KMS-11 (cell line): Measurements from ENCODE around the gene FOXP4.

ENCODE experiments used
- H2AFZ ChIP-seq: fragments of 200-600 bp; sonication (generic); 2 replicates; pipeline ENCODE4 v1.6.1; 2016; ENCODE audit warnings: antibody characterized with exemption, mixed run types, low read depth
- H3K27ac ChIP-seq: fragments of 200-600 bp; sonication (generic); 2 replicates; pipeline ENCODE4 v1.6.1; 2016; ENCODE audit warnings: mild to moderate bottlenecking, mixed run types
- H3K27me3 ChIP-seq: fragments of 200-600 bp; sonication (generic); 2 replicates; pipeline ENCODE4 v1.6.1; 2017; ENCODE audit warnings: mild to moderate bottlenecking, low read depth, mixed run types, moderate library complexity; ENCODE audit not compliant: insufficient read depth
- H3K36me3 ChIP-seq: fragments of 200-600 bp; sonication (generic); 2 replicates; pipeline ENCODE4 v1.6.1; 2017; ENCODE audit warnings: mild to moderate bottlenecking, mixed run types; ENCODE audit not compliant: insufficient read depth
- H3K4me1 ChIP-seq: fragments of 200-600 bp; sonication (generic); 2 replicates; pipeline ENCODE4 v1.6.1; 2016; ENCODE audit warnings: mild to moderate bottlenecking, low read depth, mixed run types; ENCODE audit not compliant: poor library complexity, severe bottlenecking
- H3K4me2 ChIP-seq: fragments of 200-600 bp; sonication (generic); 2 replicates; pipeline ENCODE4 v1.7.0; 2016; ENCODE audit warnings: mild to moderate bottlenecking, mixed run types
- H3K4me3 ChIP-seq: fragments of 200-600 bp; sonication (generic); IDR thresholded peaks from 2 replicates; pipeline ENCODE4 v1.6.1; 2017; ENCODE audit warnings: low read depth, low read length, mixed read lengths; ENCODE audit not compliant: insufficient read depth
- H3K79me2 ChIP-seq: fragments of 200-600 bp; sonication (generic); 2 replicates; pipeline ENCODE4 v1.6.1; 2016; ENCODE audit warnings: low read depth, mixed run types; ENCODE audit not compliant: insufficient read depth
- H3K9ac ChIP-seq: fragments of 200-600 bp; sonication (generic); 2 replicates; pipeline ENCODE4 v1.6.1; 2016; ENCODE audit warnings: mild to moderate bottlenecking, mixed run types
- H4K20me1 ChIP-seq: fragments of 200-600 bp; sonication (generic); 2 replicates; pipeline ENCODE4 v1.6.1; 2016; ENCODE audit warnings: mild to moderate bottlenecking, mixed run types; ENCODE audit not compliant: insufficient read depth
- CTCF ChIP-seq: fragments of 200-600 bp; sonication (generic); conservative IDR thresholded peaks from 2 replicates; pipeline ENCODE4 v1.6.1; 2017; ENCODE audit warnings: low read depth, mild to moderate bottlenecking, antibody characterized with exemption, low read length, moderate library complexity, mixed read lengths

The FOXP4 gene

GRCh38 chr6:41541364-41541763, 4.8 kb upstream of the FOXP4 start:
- Histone ChIP-seq H3K27me3 (no peaks in the 10 kb centered on the region), H3K4me2 (no peak overlapping the region), H3K4me3 (no peak overlapping the region), H3K79me2 (peaks cover 7% of the 10 kb centered on the region; the same call in 1 of the 2 replicates), H4K20me1 (no peaks in the 10 kb centered on the region), H2AFZ (no peak overlapping the region), H3K9ac (no peak overlapping the region), H3K4me1 (peaks cover 25% of the 10 kb centered on the region), H3K36me3 (no peaks in the 10 kb centered on the region), H3K27ac (no peak overlapping the region)
- no peak for TF ChIP-seq CTCF

- Histone ChIP-seq H3K27me3 (no peaks in the 10 kb centered on the region), H3K79me2 (peaks cover 16% of the 10 kb centered on the region; the same call in 1 of the 2 replicates), H3K4me1 (peaks cover 25% of the 10 kb centered on the region), H3K36me3 (no peaks in the 10 kb centered on the region), H3K4me2 (no peak overlapping the region), H3K4me3 (no peak overlapping the region), H2AFZ (no peak overlapping the region), H3K9ac (no peak overlapping the region), H3K27ac (no peak overlapping the region), H4K20me1 (no peaks in the 10 kb centered on the region)
- TF ChIP-seq CTCF: no peak
These were observed 3.1 kb upstream of the FOXP4 start for GRCh38 chr6:41543087-41543486.

- Histone ChIP-seq H3K9ac (peak overlapping the region; percentile 98), H4K20me1 (no peaks in the 10 kb centered on the region), H3K79me2 (peaks cover 16% of the 10 kb centered on the region; the same call in 1 of the 2 replicates), H3K27ac (peak overlapping the region; percentile 85), H2AFZ (peak overlapping the region; percentile 81), H3K4me3 (no peak overlapping the region), H3K36me3 (no peaks in the 10 kb centered on the region), H3K27me3 (no peaks in the 10 kb centered on the region), H3K4me2 (peak overlapping the region; percentile 94), H3K4me1 (peaks cover 8% of the 10 kb centered on the region)
- no peak for TF ChIP-seq CTCF
These were observed 906 bp upstream of the FOXP4 start for GRCh38 chr6:41545247-41545702.

GRCh38 chr6:41546475-41546865, 289 bp downstream of the FOXP4 start:
- no peak overlapping the region for H3K27ac ChIP-seq
- no peaks in the 10 kb centered on the region for H4K20me1 ChIP-seq
- H2AFZ ChIP-seq: no peak overlapping the region
- no peak for TF ChIP-seq CTCF
- H3K4me2 ChIP-seq: no peak overlapping the region
- H3K9ac ChIP-seq: no peak overlapping the region
- H3K4me1 ChIP-seq: peaks cover 8% of the 10 kb centered on the region
- peaks cover 16% of the 10 kb centered on the region; the same call in 1 of the 2 replicates for H3K79me2 ChIP-seq
- no peaks in the 10 kb centered on the region for H3K36me3 ChIP-seq
- H3K4me3 ChIP-seq: no peak overlapping the region
- no peaks in the 10 kb centered on the region for H3K27me3 ChIP-seq
